Hepatocyte (in vitro differentiated cells): ENCODE data around the gene SEMA6C.

Source experiments
- CTCF ChIP-seq: fragments of 200-600 bp; sonication (generic); IDR thresholded peaks from 2 replicates; pipeline ENCODE4 v1.5.1; 2016; ENCODE audit warnings: antibody characterized with exemption, mild to moderate bottlenecking; ENCODE audit not compliant: poor library complexity
- EZH2 ChIP-seq: fragments of 200-600 bp; sonication (generic); IDR thresholded peaks from 2 replicates; pipeline ENCODE4 v1.6.1; 2016; ENCODE audit warnings: antibody characterized with exemption, mild to moderate bottlenecking, borderline replicate concordance
- EZH2phosphoT487 ChIP-seq: fragments of 200-600 bp; sonication (generic); IDR thresholded peaks from one replicate; pipeline ENCODE4 v1.6.1; 2018; ENCODE audit warnings: antibody characterized with exemption, mild to moderate bottlenecking, low read depth, moderate library complexity; ENCODE audit not compliant: unreplicated experiment, severe bottlenecking

- TF ChIP-seq CTCF, result no peak
- TF ChIP-seq EZH2, result no peak
- no peak for TF ChIP-seq EZH2phosphoT487
Measured at GRCh38 chr1:151158751-151159251, 12.4 kb upstream of the SEMA6C start.
